Measurements from ENCODE around the gene RABGAP1L.

DNA sequence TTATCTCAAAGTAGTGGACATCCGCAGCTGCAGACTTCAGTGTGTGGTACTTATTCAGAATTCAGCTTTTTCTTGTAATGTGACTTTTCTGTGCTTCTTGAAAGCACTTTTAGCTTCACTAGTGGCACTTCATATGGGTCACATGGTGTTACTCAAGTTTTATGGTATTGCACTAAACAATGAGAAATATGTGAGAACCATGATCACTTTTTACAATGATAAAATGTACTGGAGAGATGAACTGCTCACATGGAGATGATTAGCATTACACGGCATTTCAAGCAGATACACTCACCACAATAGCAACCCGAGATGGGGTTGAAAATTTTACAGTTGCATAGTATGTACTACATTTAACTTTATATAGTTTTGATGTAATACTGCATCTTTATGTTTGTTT lies 248.3 kb downstream of the RABGAP1L start:
- TF ChIP-seq, protein P1, sequence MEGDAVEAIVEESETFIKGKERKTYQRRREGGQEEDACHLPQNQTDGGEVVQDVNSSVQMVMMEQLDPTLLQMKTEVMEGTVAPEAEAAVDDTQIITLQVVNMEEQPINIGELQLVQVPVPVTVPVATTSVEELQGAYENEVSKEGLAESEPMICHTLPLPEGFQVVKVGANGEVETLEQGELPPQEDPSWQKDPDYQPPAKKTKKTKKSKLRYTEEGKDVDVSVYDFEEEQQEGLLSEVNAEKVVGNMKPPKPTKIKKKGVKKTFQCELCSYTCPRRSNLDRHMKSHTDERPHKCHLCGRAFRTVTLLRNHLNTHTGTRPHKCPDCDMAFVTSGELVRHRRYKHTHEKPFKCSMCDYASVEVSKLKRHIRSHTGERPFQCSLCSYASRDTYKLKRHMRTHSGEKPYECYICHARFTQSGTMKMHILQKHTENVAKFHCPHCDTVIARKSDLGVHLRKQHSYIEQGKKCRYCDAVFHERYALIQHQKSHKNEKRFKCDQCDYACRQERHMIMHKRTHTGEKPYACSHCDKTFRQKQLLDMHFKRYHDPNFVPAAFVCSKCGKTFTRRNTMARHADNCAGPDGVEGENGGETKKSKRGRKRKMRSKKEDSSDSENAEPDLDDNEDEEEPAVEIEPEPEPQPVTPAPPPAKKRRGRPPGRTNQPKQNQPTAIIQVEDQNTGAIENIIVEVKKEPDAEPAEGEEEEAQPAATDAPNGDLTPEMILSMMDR (IDR thresholded peaks at IDR 0.05): no peak
- TF ChIP-seq POLR2A (IDR thresholded peaks at IDR 0.05): no peak

All from Peyer's patch (tissue), 4 donors.